IMR-90 (cell line): ENCODE measurements around the gene GFER.

Source experiments
- BHLHE40 ChIP-seq: fragments of 150-350 bp; IDR thresholded peaks from 2 replicates; pipeline ENCODE4 v1.6.1; 2016; ENCODE audit warnings: mild to moderate bottlenecking, low read depth, low read length
- MAFK ChIP-seq: IDR thresholded peaks from 2 replicates; pipeline ENCODE4 v1.6.1; 2012; ENCODE audit warnings: low read depth, low read length, improper control_type of control experiment
- MAZ ChIP-seq: IDR thresholded peaks from 2 replicates; pipeline ENCODE4 v1.6.1; 2012; ENCODE audit warnings: low read depth, mild to moderate bottlenecking, low read length, improper control_type of control experiment, moderate library complexity, borderline replicate concordance
- MXI1 ChIP-seq: IDR thresholded peaks from 2 replicates; pipeline ENCODE4 v1.6.1; 2012; ENCODE audit warnings: low read depth, mild to moderate bottlenecking, low read length, moderate library complexity, borderline replicate concordance
- POLR2A ChIP-seq: IDR thresholded peaks from 2 replicates; pipeline ENCODE4 v1.6.1; 2012; ENCODE audit warnings: mild to moderate bottlenecking, low read depth, low read length
- RAD21 ChIP-seq: IDR thresholded peaks from 2 replicates; pipeline ENCODE4 v1.6.1; 2012; ENCODE audit warnings: low read length, improper control_type of control experiment
- RCOR1 ChIP-seq: IDR thresholded peaks from 2 replicates; pipeline ENCODE4 v1.6.1; 2012; ENCODE audit warnings: mild to moderate bottlenecking, low read length, improper control_type of control experiment; ENCODE audit not compliant: insufficient replicate concordance
- RFX5 ChIP-seq: IDR thresholded peaks from 2 replicates; pipeline ENCODE4 v1.8.0; 2012; ENCODE audit warnings: low read depth, mild to moderate bottlenecking, low read length, moderate library complexity
- SMC3 ChIP-seq: fragments of 150-350 bp; IDR thresholded peaks from 2 replicates; pipeline ENCODE4 v1.6.1; 2016; ENCODE audit warnings: low read depth, mild to moderate bottlenecking, antibody characterized with exemption, low read length, moderate library complexity
- TF ChIP-seq, protein P1 (sequence below): conservative IDR thresholded peaks from 2 replicates; pipeline ENCODE4 v1.5.1; 2012; ENCODE audit warnings: mild to moderate bottlenecking, low read depth, low read length, improper control_type of control experiment

DNA sequence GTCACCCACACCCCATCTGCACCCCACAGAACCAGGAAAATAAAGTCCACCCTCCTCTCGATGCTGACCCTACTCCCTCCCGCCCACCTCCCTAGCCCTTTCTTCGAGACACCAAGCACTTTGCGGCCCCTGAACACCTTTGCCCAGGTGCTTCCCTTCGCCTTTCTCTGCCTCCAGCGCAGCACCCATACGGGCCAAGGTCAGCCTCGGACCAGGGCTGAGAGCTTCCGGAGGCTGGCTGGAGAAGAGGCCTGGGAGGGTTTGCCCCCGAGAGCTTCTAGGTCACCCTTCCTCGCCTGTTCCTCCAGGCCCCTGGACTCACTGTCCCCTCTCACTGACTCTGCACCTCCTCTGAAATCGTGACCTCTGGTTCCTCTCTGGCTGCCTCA lies 40.0 kb downstream of the GFER start:
- TF ChIP-seq, protein P1, sequence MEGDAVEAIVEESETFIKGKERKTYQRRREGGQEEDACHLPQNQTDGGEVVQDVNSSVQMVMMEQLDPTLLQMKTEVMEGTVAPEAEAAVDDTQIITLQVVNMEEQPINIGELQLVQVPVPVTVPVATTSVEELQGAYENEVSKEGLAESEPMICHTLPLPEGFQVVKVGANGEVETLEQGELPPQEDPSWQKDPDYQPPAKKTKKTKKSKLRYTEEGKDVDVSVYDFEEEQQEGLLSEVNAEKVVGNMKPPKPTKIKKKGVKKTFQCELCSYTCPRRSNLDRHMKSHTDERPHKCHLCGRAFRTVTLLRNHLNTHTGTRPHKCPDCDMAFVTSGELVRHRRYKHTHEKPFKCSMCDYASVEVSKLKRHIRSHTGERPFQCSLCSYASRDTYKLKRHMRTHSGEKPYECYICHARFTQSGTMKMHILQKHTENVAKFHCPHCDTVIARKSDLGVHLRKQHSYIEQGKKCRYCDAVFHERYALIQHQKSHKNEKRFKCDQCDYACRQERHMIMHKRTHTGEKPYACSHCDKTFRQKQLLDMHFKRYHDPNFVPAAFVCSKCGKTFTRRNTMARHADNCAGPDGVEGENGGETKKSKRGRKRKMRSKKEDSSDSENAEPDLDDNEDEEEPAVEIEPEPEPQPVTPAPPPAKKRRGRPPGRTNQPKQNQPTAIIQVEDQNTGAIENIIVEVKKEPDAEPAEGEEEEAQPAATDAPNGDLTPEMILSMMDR: no peak
- TF ChIP-seq POLR2A: no peak
- TF ChIP-seq BHLHE40: no peak
- no peak for TF ChIP-seq MAFK
- TF ChIP-seq RAD21: no peak
- TF ChIP-seq MAZ: no peak
- TF ChIP-seq MXI1: no peak
- no peak for TF ChIP-seq SMC3
- no peak for TF ChIP-seq RFX5
- TF ChIP-seq RCOR1: no peak
